GM23248 (cell line): ENCODE measurements around the gene SEL1L3.

Experiments
- EZH2 ChIP-seq: fragments of 200-600 bp; sonication (generic); IDR thresholded peaks from 2 replicates; pipeline ENCODE4 v1.6.1; 2018; ENCODE audit warnings: antibody characterized with exemption, mild to moderate bottlenecking; ENCODE audit not compliant: insufficient read depth, poor library complexity, severe bottlenecking
- EZH2phosphoT487 ChIP-seq: fragments of 200-600 bp; sonication (generic); IDR thresholded peaks from 2 replicates; pipeline ENCODE4 v1.6.1; 2018; ENCODE audit warnings: antibody characterized with exemption, moderate library complexity, mild to moderate bottlenecking, low read depth; ENCODE audit not compliant: insufficient read depth

DNA sequence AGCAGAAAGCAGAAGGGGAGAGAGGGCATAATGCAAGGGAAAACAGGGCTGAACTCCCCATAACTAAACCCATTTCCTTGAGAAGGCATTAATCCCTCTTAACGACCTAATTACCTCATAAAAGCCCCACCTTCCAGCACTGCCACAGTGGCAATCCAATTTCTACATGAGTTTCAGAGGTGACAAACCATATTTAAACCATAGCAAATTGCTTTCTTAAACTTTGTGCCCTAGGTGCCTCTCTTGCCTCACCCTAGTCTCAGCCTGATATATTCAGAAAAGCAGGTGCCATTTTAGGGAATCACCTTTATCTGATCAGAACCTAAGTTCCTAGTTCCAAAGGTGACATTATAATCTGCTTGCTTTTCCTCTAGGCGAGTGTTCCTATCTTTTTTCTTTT, 158.3 kb downstream of the SEL1L3 start:
- TF ChIP-seq EZH2phosphoT487 (no peak), EZH2 (no peak)
